ENCODE data around the gene AKAP5. TPM values are rescaled to one million over a fixed set of nuclear protein-coding genes. Genes with fewer than 3 reads are reported as not detected.
A peak's percentile ranks its signal among the peaks of the same experiment; 100 is the strongest.

The AKAP5 gene
- 1.1 and 1.6 TPM in 2 replicates for total RNA-seq
- long read RNA-seq = 0 reads

DNA sequence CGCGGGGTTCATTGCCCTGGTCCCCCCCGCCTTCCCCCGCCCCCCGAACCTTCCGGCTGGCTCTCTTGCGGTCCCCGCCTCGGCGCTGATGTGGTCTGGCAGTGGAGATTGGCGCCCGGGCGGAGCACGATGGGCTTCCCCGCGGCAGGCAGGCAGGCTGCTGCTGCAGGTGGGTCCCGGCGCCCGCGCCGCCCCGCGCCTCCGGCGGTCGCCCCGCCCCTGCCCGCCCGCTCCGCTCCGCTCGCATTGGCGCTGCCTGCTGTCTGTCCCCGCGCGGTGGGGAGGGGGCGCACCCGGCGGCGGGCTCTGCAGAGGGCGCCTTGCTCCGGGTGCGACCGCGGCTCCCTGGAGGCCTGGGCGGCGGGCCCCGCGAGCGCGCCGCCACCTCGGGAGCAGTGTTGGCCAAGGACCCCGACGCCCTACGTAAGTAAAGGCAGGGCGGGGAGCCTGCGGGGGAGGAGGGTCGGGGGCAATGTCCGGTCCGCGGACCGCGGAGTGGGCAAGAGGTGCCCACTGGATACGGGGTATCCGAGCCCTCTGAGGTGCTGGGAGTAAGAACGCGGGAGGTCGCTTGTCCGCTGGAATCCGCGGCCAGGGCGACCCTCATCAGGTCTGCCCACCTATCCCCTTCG lies at the start of gene AKAP5:
Gene AKAP5 (plus strand): TSS at position 309 of the 632 bp plus-strand sequence. CDS start 2,896 bp downstream, outside the sequence.
- peaks cover 4% of the 10 kb centered on the region for H3K4me1 Mint-ChIP-seq (ENCODE audit: low read depth)
- H3K27me3 Mint-ChIP-seq = peaks cover 13% of the 10 kb centered on the region
- peak within 1 kb of the TSS; percentile 77 for H3K27ac Mint-ChIP-seq
- DNase-seq (ENCODE audit: low spot score, unreplicated experiment) = peak; percentile 81
- no peaks in the 10 kb centered on the region for H3K9me3 Mint-ChIP-seq (ENCODE audit: low read depth)
- TF ChIP-seq, protein P1, sequence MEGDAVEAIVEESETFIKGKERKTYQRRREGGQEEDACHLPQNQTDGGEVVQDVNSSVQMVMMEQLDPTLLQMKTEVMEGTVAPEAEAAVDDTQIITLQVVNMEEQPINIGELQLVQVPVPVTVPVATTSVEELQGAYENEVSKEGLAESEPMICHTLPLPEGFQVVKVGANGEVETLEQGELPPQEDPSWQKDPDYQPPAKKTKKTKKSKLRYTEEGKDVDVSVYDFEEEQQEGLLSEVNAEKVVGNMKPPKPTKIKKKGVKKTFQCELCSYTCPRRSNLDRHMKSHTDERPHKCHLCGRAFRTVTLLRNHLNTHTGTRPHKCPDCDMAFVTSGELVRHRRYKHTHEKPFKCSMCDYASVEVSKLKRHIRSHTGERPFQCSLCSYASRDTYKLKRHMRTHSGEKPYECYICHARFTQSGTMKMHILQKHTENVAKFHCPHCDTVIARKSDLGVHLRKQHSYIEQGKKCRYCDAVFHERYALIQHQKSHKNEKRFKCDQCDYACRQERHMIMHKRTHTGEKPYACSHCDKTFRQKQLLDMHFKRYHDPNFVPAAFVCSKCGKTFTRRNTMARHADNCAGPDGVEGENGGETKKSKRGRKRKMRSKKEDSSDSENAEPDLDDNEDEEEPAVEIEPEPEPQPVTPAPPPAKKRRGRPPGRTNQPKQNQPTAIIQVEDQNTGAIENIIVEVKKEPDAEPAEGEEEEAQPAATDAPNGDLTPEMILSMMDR (IDR thresholded peaks at IDR 0.05; ENCODE audit: unreplicated experiment) = no peak
- peaks cover 2% of the 10 kb centered on the region for H3K36me3 Mint-ChIP-seq (ENCODE audit: insufficient read depth)
- peak within 1 kb of the TSS; percentile 84 for H3K4me3 Mint-ChIP-seq (ENCODE audit: low read depth)

- H3K4me1 Mint-ChIP-seq (ENCODE audit: low read depth) = no peaks in the 10 kb centered on the region
- no peaks in the 10 kb centered on the region for H3K27me3 Mint-ChIP-seq
- H3K27ac Mint-ChIP-seq = no peak overlapping the region
- DNase-seq (ENCODE audit: low spot score, unreplicated experiment) = no peak
- H3K9me3 Mint-ChIP-seq (ENCODE audit: low read depth) = no peaks in the 10 kb centered on the region
- TF ChIP-seq, protein P1 (IDR thresholded peaks at IDR 0.05; ENCODE audit: unreplicated experiment) = no peak
- peaks cover 20% of the 10 kb centered on the region for H3K36me3 Mint-ChIP-seq (ENCODE audit: insufficient read depth)
- H3K4me3 Mint-ChIP-seq (ENCODE audit: low read depth) = no peak overlapping the region
These were observed 48.9 kb upstream of the AKAP5 start for GRCh38 chr14:64416348-64416932.

DNA sequence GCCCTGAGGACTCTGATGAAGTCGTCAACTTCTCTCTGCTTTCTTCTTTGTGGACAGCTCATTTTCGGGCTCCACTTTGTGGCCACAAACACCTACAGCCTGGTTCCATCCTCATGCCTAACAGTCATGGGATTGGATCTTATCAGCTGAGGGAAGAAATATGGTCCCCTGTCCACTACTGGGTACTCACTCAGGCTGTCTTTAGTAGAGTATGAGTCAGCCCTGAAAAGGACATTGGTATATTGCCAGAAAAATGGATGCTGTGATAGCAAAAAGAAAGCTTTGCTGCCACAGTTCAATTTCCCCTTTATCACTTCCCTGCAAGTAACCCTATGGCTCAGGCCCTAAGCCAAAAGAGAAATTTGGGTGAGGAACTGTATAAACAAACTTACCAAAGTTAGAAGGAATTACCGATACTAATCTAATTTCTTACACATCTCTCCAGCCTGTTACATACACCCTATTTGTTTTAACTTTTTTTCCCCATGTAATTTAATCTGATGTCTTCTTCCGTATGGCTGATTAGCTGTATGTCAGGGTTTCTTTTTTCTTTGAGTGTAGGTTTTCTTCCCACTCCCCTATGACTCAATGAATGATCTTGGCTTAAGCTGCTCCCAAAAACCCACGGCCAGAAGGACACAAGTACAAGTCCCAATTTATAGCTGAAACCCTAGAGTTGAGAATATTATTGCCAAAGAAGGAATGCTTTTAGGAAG lies 48.1 kb upstream of the AKAP5 start:
- Mint-ChIP-seq H3K9me3 (ENCODE audit: low read depth) (no peaks in the 10 kb centered on the region), H3K36me3 (ENCODE audit: insufficient read depth) (peaks cover 17% of the 10 kb centered on the region), H3K4me3 (ENCODE audit: low read depth) (no peak overlapping the region), H3K27ac (no peak overlapping the region), H3K4me1 (ENCODE audit: low read depth) (no peaks in the 10 kb centered on the region), H3K27me3 (no peaks in the 10 kb centered on the region)
- TF ChIP-seq, protein P1 (IDR thresholded peaks at IDR 0.05; ENCODE audit: unreplicated experiment) = no peak
- no peak for DNase-seq (ENCODE audit: low spot score, unreplicated experiment)

GRCh38 chr14:64417771-64418125 lies 47.6 kb upstream of the AKAP5 start:
- H3K4me3 Mint-ChIP-seq (ENCODE audit: low read depth) = no peak overlapping the region
- no peak for DNase-seq (ENCODE audit: low spot score, unreplicated experiment)
- no peak overlapping the region for H3K27ac Mint-ChIP-seq
- H3K36me3 Mint-ChIP-seq (ENCODE audit: insufficient read depth) = peaks cover 18% of the 10 kb centered on the region
- H3K9me3 Mint-ChIP-seq (ENCODE audit: low read depth) = no peaks in the 10 kb centered on the region
- no peaks in the 10 kb centered on the region for H3K4me1 Mint-ChIP-seq (ENCODE audit: low read depth)
- no peaks in the 10 kb centered on the region for H3K27me3 Mint-ChIP-seq
- TF ChIP-seq, protein P1 (IDR thresholded peaks at IDR 0.05; ENCODE audit: unreplicated experiment) = no peak

- Mint-ChIP-seq H3K4me1 (ENCODE audit: low read depth) (no peaks in the 10 kb centered on the region), H3K27ac (no peak overlapping the region), H3K4me3 (ENCODE audit: low read depth) (no peak overlapping the region), H3K9me3 (ENCODE audit: low read depth) (no peaks in the 10 kb centered on the region), H3K36me3 (ENCODE audit: insufficient read depth) (peaks cover 24% of the 10 kb centered on the region), H3K27me3 (no peaks in the 10 kb centered on the region)
- TF ChIP-seq, protein P1 (IDR thresholded peaks at IDR 0.05; ENCODE audit: unreplicated experiment) = no peak
- DNase-seq (ENCODE audit: low spot score, unreplicated experiment) = no peak
These were observed 46.3 kb upstream of the AKAP5 start for GRCh38 chr14:64419003-64419402.

Data from progenitor cell of endocrine pancreas (in vitro differentiated cells).